Activated naive CD4-positive, alpha-beta T cell treated with anti-CD3 and anti-CD28 coated beads, Interleukin-2, amount 50 U/mL, for 24 hours (primary cell): ENCODE results near the gene F5.
"Not testable (repeated sequence)": the region's sequence is repeated elsewhere in the genome, so short reads cannot be mapped to it uniquely, and the experiment has no call there.

Experiments used
- H3K27ac Mint-ChIP-seq: one replicate; pipeline ENCODE4 v1.8.0; 2021; ENCODE audit warnings: mild to moderate bottlenecking, mixed read lengths
- H3K27me3 Mint-ChIP-seq: one replicate; pipeline ENCODE4 v1.8.0; 2021; ENCODE audit warnings: mixed read lengths
- H3K36me3 Mint-ChIP-seq: one replicate; pipeline ENCODE4 v1.8.0; 2021; ENCODE audit warnings: mixed read lengths
- H3K4me1 Mint-ChIP-seq: one replicate; pipeline ENCODE4 v1.8.0; 2021; ENCODE audit warnings: mixed read lengths
- H3K4me3 Mint-ChIP-seq: one replicate; pipeline ENCODE4 v1.8.0; 2021; ENCODE audit warnings: mild to moderate bottlenecking, mixed read lengths
- H3K9me3 Mint-ChIP-seq: one replicate; pipeline ENCODE4 v1.8.0; 2021; ENCODE audit warnings: mixed read lengths

The F5 gene

DNA sequence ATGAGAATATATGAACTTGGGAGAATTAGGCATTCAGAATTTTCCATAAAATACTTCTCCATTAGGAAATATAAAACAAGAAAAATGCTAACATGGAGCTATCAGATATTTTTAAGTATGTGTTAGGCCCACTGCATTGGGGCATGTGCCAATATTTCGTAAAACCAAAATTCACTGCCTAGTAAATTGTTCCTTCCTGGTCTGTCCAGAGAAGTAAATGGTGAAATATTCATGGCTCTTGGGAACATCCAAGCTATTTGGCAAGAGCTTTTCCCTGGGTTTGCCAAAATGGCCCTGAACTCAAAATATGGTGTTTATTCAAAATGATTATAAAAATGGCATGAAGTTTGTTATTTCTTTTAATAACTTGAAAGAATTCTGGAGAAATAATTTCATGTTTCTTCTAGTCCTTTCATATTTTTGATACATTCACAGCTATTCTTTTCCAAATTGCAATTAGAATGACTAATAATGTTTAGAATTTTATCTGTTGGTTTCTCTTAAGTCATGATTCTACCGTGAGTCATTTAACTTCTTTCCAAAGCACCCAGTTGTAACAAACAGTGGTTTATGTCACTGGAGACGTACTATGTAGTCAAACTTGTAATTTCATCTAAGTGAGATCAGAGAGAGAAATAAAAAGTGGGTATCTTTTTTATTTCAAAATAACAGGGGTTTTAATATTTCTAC is 74.8 kb downstream of the F5 start:
- H3K4me1 Mint-ChIP-seq: peaks cover 28% of the 10 kb centered on the region
- H3K27ac Mint-ChIP-seq: no peak overlapping the region
- H3K9me3 Mint-ChIP-seq: no peaks in the 10 kb centered on the region
- no peaks in the 10 kb centered on the region for H3K27me3 Mint-ChIP-seq
- peaks cover 25% of the 10 kb centered on the region for H3K36me3 Mint-ChIP-seq
- H3K4me3 Mint-ChIP-seq: no peak overlapping the region

DNA sequence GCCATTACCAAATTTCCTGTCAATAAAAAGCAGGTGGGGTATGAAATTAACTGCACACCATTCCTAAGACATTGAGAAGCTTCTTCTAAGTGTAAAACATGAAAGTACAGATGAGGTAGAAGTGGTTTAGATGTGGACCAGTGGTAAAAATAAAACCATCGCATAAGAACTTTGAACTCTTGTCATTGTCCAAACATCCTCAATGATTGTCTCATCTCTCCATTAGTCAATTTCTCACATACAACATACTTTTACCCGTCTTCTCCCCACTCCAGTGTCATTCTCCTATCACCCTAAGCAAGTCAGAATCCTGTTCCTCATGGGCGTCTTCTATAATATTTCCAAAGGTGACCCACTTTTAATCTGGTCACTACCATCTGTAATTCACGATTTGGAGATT is 76.2 kb downstream of the F5 start:
- no peaks in the 10 kb centered on the region for H3K27me3 Mint-ChIP-seq
- no peak overlapping the region for H3K27ac Mint-ChIP-seq
- peaks cover 28% of the 10 kb centered on the region for H3K4me1 Mint-ChIP-seq
- no peaks in the 10 kb centered on the region for H3K9me3 Mint-ChIP-seq
- no peak overlapping the region for H3K4me3 Mint-ChIP-seq
- peaks cover 18% of the 10 kb centered on the region for H3K36me3 Mint-ChIP-seq

DNA sequence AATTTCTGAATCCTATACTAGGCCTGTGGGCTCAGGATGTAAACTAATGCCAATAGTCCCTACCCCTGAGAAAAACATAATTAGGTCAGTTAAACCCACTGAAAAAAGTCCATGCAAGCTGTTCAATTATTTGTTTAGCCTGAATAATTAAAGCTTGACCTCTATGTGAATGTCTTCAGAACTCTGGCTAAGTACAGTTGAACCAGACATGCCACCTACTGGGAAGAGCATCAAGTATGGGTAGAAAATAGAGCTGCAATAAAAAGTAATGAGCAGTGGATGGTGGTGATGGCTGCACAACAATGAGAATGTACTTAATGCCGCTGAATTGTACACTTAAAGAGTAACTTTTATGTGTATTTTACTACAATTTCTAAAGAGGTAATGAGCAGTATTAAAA is 76.9 kb downstream of the F5 start:
- H3K27ac Mint-ChIP-seq: no peak overlapping the region
- H3K9me3 Mint-ChIP-seq: no peaks in the 10 kb centered on the region
- peaks cover 12% of the 10 kb centered on the region for H3K36me3 Mint-ChIP-seq
- H3K4me3 Mint-ChIP-seq: no peak overlapping the region
- no peaks in the 10 kb centered on the region for H3K27me3 Mint-ChIP-seq
- H3K4me1 Mint-ChIP-seq: peaks cover 28% of the 10 kb centered on the region

DNA sequence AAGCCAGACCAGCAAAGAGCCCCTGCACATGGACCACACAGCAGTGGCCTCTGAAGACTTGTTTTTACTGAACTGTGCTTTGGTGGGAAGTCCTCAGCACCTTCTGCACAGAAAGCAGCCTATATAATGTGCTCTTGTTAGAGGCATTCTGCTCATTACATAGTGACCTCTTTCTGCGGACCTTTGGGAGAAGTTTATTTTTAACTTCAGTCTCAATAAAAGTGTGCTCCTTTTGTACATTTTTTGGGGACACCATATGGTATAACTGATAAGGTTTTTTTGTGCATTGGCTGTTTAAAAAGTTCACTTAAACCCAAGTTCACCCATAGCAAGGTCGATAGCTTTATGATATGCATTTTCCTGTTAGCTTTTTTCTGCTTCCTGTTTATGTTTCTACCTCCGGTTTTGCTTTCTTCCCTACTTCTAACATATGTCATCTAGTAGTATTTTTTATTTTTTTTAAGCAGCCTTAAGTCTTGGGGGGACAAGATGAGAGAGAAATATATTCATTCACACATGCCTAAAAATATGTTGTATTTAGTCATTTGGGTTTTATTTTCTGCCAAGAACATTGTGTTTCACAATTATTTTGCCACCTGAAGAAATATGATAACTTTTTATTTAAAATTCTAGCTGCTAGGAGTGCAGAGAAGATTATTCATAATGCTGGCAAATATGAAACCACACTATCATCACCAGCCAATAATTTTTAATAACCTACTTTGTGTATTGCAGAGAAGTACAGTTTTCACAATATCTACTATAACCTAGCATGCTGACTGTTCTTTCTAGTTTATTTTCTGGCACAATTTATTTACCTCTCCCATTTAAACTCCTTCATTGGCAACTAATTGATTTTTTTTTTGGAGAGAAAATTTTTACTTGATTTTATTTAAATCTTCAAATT is 77.6 kb downstream of the F5 start:
- H3K27me3 Mint-ChIP-seq: no peaks in the 10 kb centered on the region
- H3K36me3 Mint-ChIP-seq: peaks cover 12% of the 10 kb centered on the region
- H3K4me1 Mint-ChIP-seq: peaks cover 28% of the 10 kb centered on the region
- H3K9me3 Mint-ChIP-seq: no peaks in the 10 kb centered on the region
- H3K27ac Mint-ChIP-seq: no peak overlapping the region
- H3K4me3 Mint-ChIP-seq: no peak overlapping the region

DNA sequence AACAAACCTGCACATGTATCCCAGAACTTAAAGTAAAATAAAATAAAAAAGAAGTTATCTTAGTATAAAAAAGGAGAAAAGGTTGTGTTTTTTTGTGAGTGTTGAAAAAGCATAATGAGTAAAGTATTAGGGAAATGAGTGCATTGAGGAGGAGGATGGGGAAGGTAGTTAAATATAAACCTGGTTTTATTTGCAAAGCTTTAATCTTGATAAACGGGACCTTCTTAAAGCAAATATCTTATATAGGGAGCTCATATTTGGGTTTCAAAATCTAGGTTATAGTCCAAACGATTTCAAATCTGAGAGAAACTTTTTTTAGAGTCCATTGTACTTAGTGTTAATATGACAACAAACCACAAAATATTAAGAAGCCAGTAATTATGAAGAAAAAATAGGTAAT is 78.9 kb downstream of the F5 start:
- H3K27me3 Mint-ChIP-seq: no peaks in the 10 kb centered on the region
- peaks cover 28% of the 10 kb centered on the region for H3K4me1 Mint-ChIP-seq
- no peaks in the 10 kb centered on the region for H3K9me3 Mint-ChIP-seq
- H3K27ac Mint-ChIP-seq: no peak overlapping the region
- peaks cover 9% of the 10 kb centered on the region for H3K36me3 Mint-ChIP-seq
- H3K4me3 Mint-ChIP-seq: no peak overlapping the region

DNA sequence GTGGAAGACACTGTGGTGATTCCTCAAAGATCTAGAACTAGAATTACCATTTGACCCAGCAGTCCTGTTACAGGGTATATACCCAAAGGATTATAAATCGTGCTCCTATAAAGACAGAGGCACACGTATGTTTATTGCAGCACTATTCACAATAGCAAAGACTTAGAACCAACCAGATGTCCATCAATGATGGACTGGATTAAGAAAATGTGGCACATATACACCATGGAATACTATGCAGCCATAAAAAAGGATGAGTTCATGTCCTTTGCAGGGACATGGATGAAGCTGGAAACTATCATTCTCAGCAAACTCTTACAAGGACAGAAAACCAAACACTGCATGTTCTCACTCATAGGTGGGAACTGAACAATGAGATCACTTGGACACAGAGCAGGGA is 82.7 kb downstream of the F5 start:
- H3K9me3 Mint-ChIP-seq, H3K36me3 Mint-ChIP-seq, H3K27ac Mint-ChIP-seq, H3K4me3 Mint-ChIP-seq, H3K4me1 Mint-ChIP-seq, H3K27me3 Mint-ChIP-seq: not testable (repeated sequence)

DNA sequence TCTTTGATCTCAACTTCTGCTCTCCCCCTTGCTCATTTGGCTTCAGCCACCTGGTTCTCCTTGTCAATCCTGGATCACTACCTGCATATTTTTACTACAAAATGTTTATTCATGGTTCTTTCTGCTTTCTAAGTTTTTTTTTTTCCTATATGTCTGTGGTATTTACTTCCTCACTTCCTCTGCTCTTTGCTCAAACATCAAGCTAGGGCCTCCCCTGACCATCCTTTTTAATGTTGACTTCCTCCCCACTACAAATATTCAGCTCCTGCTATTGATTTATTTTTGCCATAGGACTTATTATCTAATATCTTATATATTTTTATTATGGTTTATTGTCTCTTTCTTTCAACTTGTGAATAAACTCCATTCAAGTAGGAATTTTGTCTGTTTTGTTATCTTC is 86.5 kb downstream of the F5 start:
- H3K36me3 Mint-ChIP-seq: peaks cover 15% of the 10 kb centered on the region
- H3K27me3 Mint-ChIP-seq: peaks cover 3% of the 10 kb centered on the region
- peak overlapping the region; percentile 14 for H3K27ac Mint-ChIP-seq
- peaks cover 13% of the 10 kb centered on the region for H3K4me1 Mint-ChIP-seq
- no peak overlapping the region for H3K4me3 Mint-ChIP-seq
- H3K9me3 Mint-ChIP-seq: peaks cover 8% of the 10 kb centered on the region

DNA sequence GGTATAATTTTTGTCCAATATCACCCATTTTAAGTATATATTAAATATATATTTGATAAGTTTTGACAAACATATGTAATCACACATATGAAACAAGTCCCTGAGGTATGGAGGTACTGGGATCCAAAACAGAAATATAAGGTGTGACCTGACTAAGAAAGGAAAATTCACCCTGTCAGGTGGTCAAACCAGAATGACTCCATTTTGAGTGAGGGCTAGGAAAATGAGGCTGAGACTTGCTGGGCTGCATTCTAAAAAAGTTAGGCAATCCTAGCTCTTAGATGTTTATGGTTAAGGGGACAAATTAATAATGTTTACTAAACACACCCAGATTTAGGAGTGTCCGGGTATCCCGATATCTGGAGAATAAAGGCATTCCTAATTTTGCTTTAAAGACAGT is 89.0 kb downstream of the F5 start:
- H3K9me3 Mint-ChIP-seq: peaks cover 8% of the 10 kb centered on the region
- no peak overlapping the region for H3K4me3 Mint-ChIP-seq
- H3K36me3 Mint-ChIP-seq: peaks cover 13% of the 10 kb centered on the region
- H3K4me1 Mint-ChIP-seq: peaks cover 14% of the 10 kb centered on the region
- H3K27ac Mint-ChIP-seq: peak overlapping the region; percentile 13
- H3K27me3 Mint-ChIP-seq: peaks cover 3% of the 10 kb centered on the region

DNA sequence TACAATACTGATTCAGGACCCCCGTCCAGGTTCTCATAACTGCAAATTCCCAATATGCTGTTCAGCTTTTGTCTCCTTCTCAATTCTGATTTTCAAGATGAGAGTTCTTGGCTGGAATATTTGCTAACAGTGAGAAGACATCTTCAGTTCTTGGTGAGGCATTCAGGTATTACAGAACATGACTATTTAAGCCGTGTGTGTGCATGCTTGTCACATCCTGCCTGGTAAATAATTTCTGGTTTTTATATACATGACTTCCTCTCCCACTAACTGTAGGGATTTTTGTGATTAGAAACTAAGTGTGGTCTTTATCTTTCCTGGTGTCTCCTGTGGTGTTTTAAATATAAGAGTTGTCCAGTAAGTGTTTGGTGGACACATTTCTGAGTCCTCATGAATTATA is 90.4 kb downstream of the F5 start:
- Mint-ChIP-seq H3K4me1 (peaks cover 21% of the 10 kb centered on the region), H3K27ac (no peak overlapping the region), H3K9me3 (peaks cover 8% of the 10 kb centered on the region), H3K27me3 (peaks cover 3% of the 10 kb centered on the region), H3K4me3 (no peak overlapping the region), H3K36me3 (peaks cover 11% of the 10 kb centered on the region)

DNA sequence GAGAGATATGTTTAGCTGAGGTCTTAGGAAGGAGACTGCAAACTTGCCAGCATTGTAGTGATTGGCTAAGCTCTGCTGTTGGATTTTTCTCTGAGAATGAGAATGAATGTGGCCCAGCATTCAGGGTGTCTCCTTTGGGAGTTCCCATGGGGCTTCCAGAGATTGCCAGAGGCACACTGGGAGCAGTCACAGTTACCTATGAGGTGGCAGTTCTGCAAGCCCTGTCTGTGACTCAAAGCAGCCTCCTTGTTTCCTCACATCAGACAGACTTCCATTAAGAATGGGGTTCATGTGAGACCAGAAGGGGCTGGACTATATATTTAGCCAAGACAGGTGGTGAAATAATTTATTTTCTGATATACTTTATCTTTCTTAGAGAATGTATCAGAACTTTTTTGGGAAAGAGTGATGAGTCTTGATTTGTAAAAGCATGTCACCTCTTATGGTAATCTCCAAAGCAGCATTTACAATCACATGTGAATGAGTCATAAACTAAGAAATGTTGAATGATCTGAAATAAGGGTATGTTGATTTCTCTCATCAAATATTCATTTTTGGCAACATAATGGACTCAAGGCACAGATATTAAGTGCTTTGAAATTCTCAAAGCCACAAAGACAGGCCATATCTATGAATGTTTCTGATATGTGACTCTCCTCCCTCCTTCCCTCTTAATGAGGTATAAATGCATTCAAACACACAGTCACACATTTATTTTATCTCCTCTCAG is 91.1 kb downstream of the F5 start:
- Mint-ChIP-seq H3K4me1 (peaks cover 21% of the 10 kb centered on the region), H3K36me3 (peaks cover 11% of the 10 kb centered on the region), H3K9me3 (peaks cover 8% of the 10 kb centered on the region), H3K4me3 (no peak overlapping the region), H3K27me3 (peaks cover 3% of the 10 kb centered on the region), H3K27ac (no peak overlapping the region)

DNA sequence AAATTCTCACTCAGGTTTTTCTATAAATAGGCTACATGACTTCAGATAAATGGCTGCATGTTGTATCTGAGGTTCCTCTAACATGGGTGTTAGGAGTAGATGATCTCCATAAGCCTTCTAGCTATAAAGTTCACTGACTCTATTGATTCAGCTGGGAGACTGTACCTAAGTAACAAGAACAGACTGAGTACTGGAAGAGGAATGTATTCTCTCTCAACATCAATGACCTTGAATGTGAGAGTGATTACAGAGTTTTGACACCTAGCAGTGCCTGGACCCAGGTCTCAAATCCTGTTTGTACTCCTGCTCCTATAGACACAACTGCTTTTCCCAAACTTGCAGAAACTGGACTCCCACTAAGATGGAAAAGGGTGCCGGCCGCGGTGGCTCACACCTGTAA is 91.9 kb downstream of the F5 start:
- Mint-ChIP-seq H3K4me1 (peaks cover 21% of the 10 kb centered on the region), H3K27me3 (peaks cover 3% of the 10 kb centered on the region), H3K4me3 (no peak overlapping the region), H3K27ac (no peak overlapping the region), H3K36me3 (peaks cover 11% of the 10 kb centered on the region), H3K9me3 (peaks cover 8% of the 10 kb centered on the region)

DNA sequence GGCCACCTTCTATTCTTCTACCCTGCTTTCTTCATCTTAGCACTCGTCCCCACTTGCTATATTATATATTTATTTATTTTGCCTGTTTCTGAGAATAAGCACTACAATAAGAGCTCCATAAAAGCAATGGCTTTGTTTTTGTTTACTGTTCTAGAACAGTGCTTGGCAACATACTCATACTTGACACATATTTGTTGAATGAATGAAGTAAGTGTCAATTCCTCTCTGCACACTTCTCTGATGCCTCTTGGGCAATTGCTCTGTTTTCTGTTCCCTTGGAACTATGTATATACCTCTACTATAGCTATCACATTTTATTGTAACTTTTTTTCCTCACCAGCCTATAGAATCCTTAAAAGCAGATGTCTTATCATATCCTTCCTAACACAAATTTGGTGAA is 93.0 kb downstream of the F5 start:
- Mint-ChIP-seq H3K27me3 (peaks cover 2% of the 10 kb centered on the region), H3K27ac (no peak overlapping the region), H3K36me3 (peaks cover 5% of the 10 kb centered on the region), H3K9me3 (peaks cover 2% of the 10 kb centered on the region), H3K4me1 (peaks cover 17% of the 10 kb centered on the region), H3K4me3 (no peak overlapping the region)

DNA sequence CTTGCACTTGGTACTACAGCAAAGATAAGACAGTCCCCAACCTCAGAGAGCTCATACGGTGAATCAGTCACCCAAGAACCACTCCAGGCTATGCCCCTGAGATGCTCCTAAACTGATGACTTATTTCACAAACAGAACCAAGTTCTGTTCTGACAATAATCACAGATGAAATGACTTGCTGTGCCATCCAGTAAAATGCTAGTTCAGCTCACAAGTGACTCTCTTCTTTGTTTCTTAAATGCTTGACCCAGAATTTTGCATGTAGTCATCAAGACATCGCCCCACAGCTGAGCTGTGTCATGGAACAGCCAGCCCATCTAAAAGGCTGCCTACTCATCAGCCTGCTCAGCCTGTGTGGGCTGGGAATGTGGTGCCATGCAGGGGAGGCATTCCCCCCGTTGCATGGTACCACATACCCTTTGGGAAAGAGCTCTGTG is 94.4 kb downstream of the F5 start:
- peaks cover 28% of the 10 kb centered on the region for H3K4me1 Mint-ChIP-seq
- H3K9me3 Mint-ChIP-seq: no peaks in the 10 kb centered on the region
- H3K27ac Mint-ChIP-seq: no peak overlapping the region
- no peak overlapping the region for H3K4me3 Mint-ChIP-seq
- H3K36me3 Mint-ChIP-seq: no peaks in the 10 kb centered on the region
- H3K27me3 Mint-ChIP-seq: no peaks in the 10 kb centered on the region

DNA sequence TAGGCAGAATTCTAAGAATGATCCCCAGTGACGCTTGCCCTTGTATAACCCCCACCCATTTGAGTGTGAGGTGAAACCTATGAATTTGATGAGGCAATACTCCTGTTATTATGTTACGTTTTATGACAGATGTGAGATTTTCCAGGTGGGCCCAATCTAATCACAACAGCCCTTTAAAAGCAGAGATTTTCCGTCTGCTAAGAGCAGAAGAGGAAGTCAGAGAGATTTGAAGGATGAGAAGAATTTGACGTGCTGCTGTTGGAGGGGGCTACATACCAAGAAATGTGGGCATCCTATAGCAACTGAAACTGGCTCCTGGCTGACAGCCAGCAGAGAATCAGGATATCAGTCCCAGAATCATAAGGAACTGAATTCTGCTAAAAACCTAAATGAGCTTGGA is 98.1 kb downstream of the F5 start:
- H3K27ac Mint-ChIP-seq: no peak overlapping the region
- H3K4me3 Mint-ChIP-seq: no peak overlapping the region
- peaks cover 48% of the 10 kb centered on the region for H3K4me1 Mint-ChIP-seq
- H3K36me3 Mint-ChIP-seq: no peaks in the 10 kb centered on the region
- H3K9me3 Mint-ChIP-seq: no peaks in the 10 kb centered on the region
- no peaks in the 10 kb centered on the region for H3K27me3 Mint-ChIP-seq

DNA sequence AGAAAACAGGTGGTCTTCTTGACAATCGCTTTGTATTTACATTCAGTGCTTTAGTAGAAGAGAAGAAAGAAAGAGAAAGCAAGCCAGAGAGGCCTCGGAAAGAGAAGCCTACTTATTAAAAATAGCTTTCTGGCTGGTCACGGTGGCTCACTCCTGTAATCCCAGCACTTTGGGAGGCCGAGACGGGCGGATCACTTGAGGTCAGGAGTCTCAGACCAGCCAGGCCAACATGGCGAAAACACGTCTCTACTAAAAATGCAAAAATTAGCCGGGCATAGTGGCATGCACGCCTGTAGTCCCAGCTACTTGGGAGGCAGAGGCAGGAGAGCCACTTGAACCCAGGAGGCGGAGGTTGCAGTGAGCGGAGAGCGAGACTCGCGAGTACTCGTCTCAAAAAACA is 98.7 kb downstream of the F5 start:
- H3K9me3 Mint-ChIP-seq: no peaks in the 10 kb centered on the region
- peaks cover 50% of the 10 kb centered on the region for H3K4me1 Mint-ChIP-seq
- no peak overlapping the region for H3K27ac Mint-ChIP-seq

DNA sequence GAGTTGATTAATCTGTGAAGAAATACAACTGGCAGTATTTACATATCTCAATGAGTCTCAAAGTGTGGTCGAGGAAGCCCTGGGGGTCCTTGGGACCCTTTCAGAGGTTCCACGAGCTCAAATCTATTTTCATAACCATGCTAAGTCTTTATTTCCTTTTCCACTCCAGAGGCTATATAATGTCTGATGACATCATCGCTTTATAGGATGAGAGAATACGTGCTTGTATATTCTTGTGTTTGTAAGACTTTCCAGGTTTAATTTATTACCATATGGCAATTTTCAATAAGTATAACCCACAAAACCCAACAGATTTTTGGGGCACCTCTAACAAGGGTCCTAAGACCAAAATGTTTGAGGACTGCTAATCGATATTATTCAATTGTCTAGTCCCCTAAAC is 99.1 kb downstream of the F5 start:
- Mint-ChIP-seq H3K9me3 (no peaks in the 10 kb centered on the region), H3K4me1 (peaks cover 50% of the 10 kb centered on the region), H3K36me3 (no peaks in the 10 kb centered on the region), H3K27me3 (no peaks in the 10 kb centered on the region), H3K27ac (no peak overlapping the region), H3K4me3 (peak overlapping the region; percentile 97)

More for the DNA sequence above, 98.7 kb downstream of the F5 start:
- Mint-ChIP-seq H3K36me3 (no peaks in the 10 kb centered on the region), H3K4me3 (peak overlapping the region; percentile 97), H3K27me3 (no peaks in the 10 kb centered on the region)
